ENCODE measurements around the gene RASGRP4.

Gene RASGRP4

GRCh38 chr19:38441657-38442348 lies 15.8 kb upstream of the RASGRP4 start (continued):
- TF ChIP-seq KLF17 (tag by site-specific recombination; IDR thresholded peaks at IDR 0.05): 0 out of 2 replicates have a peak, but pooled peaks have one; percentile 22

- Histone ChIP-seq H3K36me3 (ENCODE audit: control insufficient read depth in 2 of 2, insufficient read depth in 1 of 2, low read length in 2 of 2) (no peaks in the 10 kb centered on the region; a peak in 1 of 3 replicates), H3K4me1 (ENCODE audit: control insufficient read depth, insufficient read depth, low read length) (no peaks in the 10 kb centered on the region), H3K4me3 (ENCODE audit: low read depth, low read length) (no peak overlapping the region), H3K9me3 (ENCODE audit: control insufficient read depth, insufficient read depth, low read depth, low read length) (no peaks in the 10 kb centered on the region), H3K27ac (ENCODE audit: extremely low read depth, low read depth, low read length) (no peak overlapping the region)
- ChIA-PET POLR2A (no interaction called here), CTCF (interaction anchor here (0.6 to 1.4 kb wide), 4 partner anchors 37 to 197 kb away, joined by 3 to 6 read pairs (median 4); partner anchors contain the start of gene FAM98C)
- TF ChIP-seq ZNF639 (tag by site-specific recombination; IDR thresholded peaks at IDR 0.05) (no peak), ZNF174 (tag by site-specific recombination; IDR thresholded peaks at IDR 0.05) (no peak), ZNF214 (tag by site-specific recombination; IDR thresholded peaks at IDR 0.05; ENCODE audit: borderline replicate concordance) (no peak), OSR2 (tag by site-specific recombination; IDR thresholded peaks at IDR 0.05) (no peak), ZNF292 (tag by site-specific recombination; IDR thresholded peaks at IDR 0.05; ENCODE audit: borderline replicate concordance, low read depth) (no peak), ZNF701 (tag by site-specific recombination; IDR thresholded peaks at IDR 0.05) (no peak), ZNF362 (tag by site-specific recombination; IDR thresholded peaks at IDR 0.05) (no peak), ZNF670 (tag by site-specific recombination; IDR thresholded peaks at IDR 0.05; ENCODE audit: low read depth) (no peak), CTCF (tag by site-specific recombination; IDR thresholded peaks at IDR 0.05) (no peak), KLF9 (tag by site-specific recombination; IDR thresholded peaks at IDR 0.05; ENCODE audit: low read depth) (no peak), KLF8 (tag by site-specific recombination; IDR thresholded peaks at IDR 0.05) (no peak), ZNF302 (tag by site-specific recombination; IDR thresholded peaks at IDR 0.05; ENCODE audit: low read depth) (no peak)
Observed at GRCh38 chr19:38440592-38440991, 14.6 kb upstream of the RASGRP4 start.

GRCh38 chr19:38437917-38438316 lies 11.9 kb upstream of the RASGRP4 start:
- ChIA-PET POLR2A (interaction anchor here (0.6 to 0.8 kb wide), 2 partner anchors 13 to 210 kb away, joined by 3 to 6 read pairs; partner anchors contain the start of gene ACTN4), CTCF (interaction anchor here (0.6 kb wide), 1 partner anchor 673 kb away, joined by 3 read pairs; no protein-coding TSS in a partner anchor)
- H3K27ac ChIP-seq (ENCODE audit: extremely low read depth, low read depth, low read length): no peak overlapping the region
- TF ChIP-seq PRDM10 (tag by site-specific recombination; IDR thresholded peaks at IDR 0.05): peak; percentile 96
- TF ChIP-seq ZNF335 (tag by site-specific recombination; conservative IDR thresholded peaks at IDR 0.05): 0 out of 2 replicates have a peak, but pooled peaks have one; percentile 34
- peak; percentile 20; the same call in 1 of the 2 replicates for TF ChIP-seq WT1 (tag by site-specific recombination; IDR thresholded peaks at IDR 0.05)
- TF ChIP-seq ZNF221 (tag by site-specific recombination; IDR thresholded peaks at IDR 0.05; ENCODE audit: borderline replicate concordance): no peak
- TF ChIP-seq ZBTB17 (tag by site-specific recombination; IDR thresholded peaks at IDR 0.05): 0 out of 2 replicates have a peak, but pooled peaks have one; percentile 34
- peak; percentile 54; the same call in 1 of the 2 replicates for TF ChIP-seq ZNF398 (tag by site-specific recombination; IDR thresholded peaks at IDR 0.05)
- TF ChIP-seq ZNF324 (tag by site-specific recombination; IDR thresholded peaks at IDR 0.05): 0 out of 2 replicates have a peak, but pooled peaks have one; percentile 17
- no peak for TF ChIP-seq ZNF350 (tag by site-specific recombination; IDR thresholded peaks at IDR 0.05)

More at GRCh38 chr19:38437917-38438316, 11.9 kb upstream of the RASGRP4 start:
- Histone ChIP-seq H3K4me3 (ENCODE audit: low read depth, low read length) (no peak overlapping the region), H3K4me1 (ENCODE audit: control insufficient read depth, insufficient read depth, low read length) (peaks cover 12% of the 10 kb centered on the region), H3K9me3 (ENCODE audit: control insufficient read depth, insufficient read depth, low read depth, low read length) (no peaks in the 10 kb centered on the region), H3K36me3 (ENCODE audit: control insufficient read depth in 2 of 2, insufficient read depth in 1 of 2, low read length in 2 of 2) (no peaks in the 10 kb centered on the region; a peak in 1 of 3 replicates)
